ENCODE measurements around the gene GALNT14. TPM values are rescaled to one million over a fixed set of nuclear protein-coding genes. Genes with fewer than 3 reads are reported as not detected.
A peak's percentile ranks its signal among the peaks of the same experiment; 100 is the strongest.

The GALNT14 gene
- total and polyA plus RNA-seq, 10 donors, result 2.7 to 18.5 (median 4.5) TPM

DNA sequence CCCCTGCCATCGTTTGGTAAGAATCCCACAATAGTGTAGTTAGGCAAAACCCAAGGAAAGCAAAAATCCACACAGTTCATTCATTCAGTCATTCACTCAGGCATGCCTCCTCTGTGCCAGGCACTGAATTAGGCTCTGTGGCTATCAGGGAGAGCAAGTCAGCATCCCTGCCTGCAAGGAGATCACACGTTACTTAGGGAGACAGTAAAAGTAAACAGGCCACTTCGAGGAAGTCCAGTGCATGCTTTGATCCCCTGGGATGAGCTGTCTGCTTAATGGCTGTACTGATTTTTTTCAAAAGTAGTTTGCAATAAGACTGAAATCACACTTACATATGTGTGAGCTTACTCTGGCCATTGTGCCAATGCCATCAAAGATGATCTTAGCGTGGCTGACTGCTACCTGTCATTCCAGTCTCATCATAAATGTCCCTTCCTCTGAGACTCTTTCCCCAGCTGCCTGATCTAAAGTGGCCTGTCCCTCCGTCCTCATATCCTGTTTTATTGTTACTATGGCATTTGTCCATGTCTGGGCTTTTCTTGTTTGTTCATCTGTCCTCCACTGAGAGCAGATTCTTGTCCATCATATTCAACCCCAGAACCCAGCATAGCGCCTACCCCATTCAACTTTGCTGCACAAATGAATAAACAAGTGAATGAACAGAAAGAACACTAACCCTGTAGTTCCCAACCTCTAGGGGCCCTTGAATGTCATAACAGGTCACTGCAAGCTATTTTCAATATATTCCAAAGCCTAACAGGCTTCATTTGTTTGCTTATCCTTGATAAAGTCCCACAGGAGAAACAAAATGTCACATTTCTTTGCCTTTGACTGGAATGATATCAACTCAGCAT is 84.1 kb downstream of the GALNT14 start:
- Histone ChIP-seq H3K27ac (peak overlapping the region in 5 of 8 donors; percentile 0 to 48 (median 36)), H3K4me3 (no peak overlapping the region), H3K4me1 (peaks cover 0 to 18% (median 4%) of the 10 kb centered on the region in 6 donors), H3K36me3 (no peaks in the 10 kb centered on the region), H3K9me3 (no peaks in the 10 kb centered on the region), H3K27me3 (replicated peaks in 1 of 7) (no peaks in the 10 kb centered on the region)
- 62 to 86% (median 71%) methylated on average over 6 of the region's 6 CpGs for WGBS, 5 donors
- DNase-seq, result no peak
- intact Hi-C loops (cut with DNase I; ENCODE audit: low total_unique reads), result no loop called here
- TF ChIP-seq POLR2AphosphoS5 (IDR thresholded peaks at IDR 0.05) (no peak), POLR2A (IDR thresholded peaks at IDR 0.05) (no peak)
- TF ChIP-seq, protein P1, sequence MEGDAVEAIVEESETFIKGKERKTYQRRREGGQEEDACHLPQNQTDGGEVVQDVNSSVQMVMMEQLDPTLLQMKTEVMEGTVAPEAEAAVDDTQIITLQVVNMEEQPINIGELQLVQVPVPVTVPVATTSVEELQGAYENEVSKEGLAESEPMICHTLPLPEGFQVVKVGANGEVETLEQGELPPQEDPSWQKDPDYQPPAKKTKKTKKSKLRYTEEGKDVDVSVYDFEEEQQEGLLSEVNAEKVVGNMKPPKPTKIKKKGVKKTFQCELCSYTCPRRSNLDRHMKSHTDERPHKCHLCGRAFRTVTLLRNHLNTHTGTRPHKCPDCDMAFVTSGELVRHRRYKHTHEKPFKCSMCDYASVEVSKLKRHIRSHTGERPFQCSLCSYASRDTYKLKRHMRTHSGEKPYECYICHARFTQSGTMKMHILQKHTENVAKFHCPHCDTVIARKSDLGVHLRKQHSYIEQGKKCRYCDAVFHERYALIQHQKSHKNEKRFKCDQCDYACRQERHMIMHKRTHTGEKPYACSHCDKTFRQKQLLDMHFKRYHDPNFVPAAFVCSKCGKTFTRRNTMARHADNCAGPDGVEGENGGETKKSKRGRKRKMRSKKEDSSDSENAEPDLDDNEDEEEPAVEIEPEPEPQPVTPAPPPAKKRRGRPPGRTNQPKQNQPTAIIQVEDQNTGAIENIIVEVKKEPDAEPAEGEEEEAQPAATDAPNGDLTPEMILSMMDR (IDR thresholded peaks at IDR 0.05 in 8 of 11, conservative IDR thresholded peaks at IDR 0.05 in 3 of 11), result no peak

DNA sequence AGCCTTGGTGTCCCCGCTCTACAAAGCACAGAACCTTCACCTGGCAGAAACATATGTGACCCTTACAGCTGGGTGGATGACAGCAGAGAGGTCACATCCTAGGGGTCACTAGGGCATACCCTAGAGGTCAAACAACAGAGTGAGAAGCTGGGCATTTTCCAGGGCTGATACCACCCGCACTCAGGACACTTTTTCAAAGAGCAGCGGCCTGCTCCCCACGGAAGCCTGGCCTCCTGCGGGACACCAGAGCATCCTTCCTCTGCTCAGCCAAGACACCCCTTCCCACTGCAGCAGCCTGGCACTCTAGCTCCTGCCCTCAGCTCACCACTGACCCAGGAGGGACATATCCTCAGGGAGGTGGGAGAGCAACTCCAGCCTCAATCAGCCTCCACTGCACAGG is 86.0 kb downstream of the GALNT14 start:
- 81 to 99% (median 92%) methylated on average over 4 to 5 of the region's 5 CpGs for WGBS, 5 donors
- Histone ChIP-seq H3K4me3 (no peak overlapping the region), H3K27ac (peak overlapping the region in 4 of 8 donors; percentile 62 to 77 (median 74)), H3K27me3 (replicated peaks in 1 of 7) (no peaks in the 10 kb centered on the region), H3K4me1 (peaks cover 0 to 18% (median 4%) of the 10 kb centered on the region in 6 donors), H3K9me3 (no peaks in the 10 kb centered on the region), H3K36me3 (no peaks in the 10 kb centered on the region)
- DNase-seq, result no peak
- intact Hi-C loops (cut with DNase I; ENCODE audit: low total_unique reads), result no loop called here
- TF ChIP-seq, protein P1 (IDR thresholded peaks at IDR 0.05 in 8 of 11, conservative IDR thresholded peaks at IDR 0.05 in 3 of 11), result no peak
- no peak for TF ChIP-seq POLR2AphosphoS5 (IDR thresholded peaks at IDR 0.05)
- no peak for TF ChIP-seq POLR2A (IDR thresholded peaks at IDR 0.05)

DNA sequence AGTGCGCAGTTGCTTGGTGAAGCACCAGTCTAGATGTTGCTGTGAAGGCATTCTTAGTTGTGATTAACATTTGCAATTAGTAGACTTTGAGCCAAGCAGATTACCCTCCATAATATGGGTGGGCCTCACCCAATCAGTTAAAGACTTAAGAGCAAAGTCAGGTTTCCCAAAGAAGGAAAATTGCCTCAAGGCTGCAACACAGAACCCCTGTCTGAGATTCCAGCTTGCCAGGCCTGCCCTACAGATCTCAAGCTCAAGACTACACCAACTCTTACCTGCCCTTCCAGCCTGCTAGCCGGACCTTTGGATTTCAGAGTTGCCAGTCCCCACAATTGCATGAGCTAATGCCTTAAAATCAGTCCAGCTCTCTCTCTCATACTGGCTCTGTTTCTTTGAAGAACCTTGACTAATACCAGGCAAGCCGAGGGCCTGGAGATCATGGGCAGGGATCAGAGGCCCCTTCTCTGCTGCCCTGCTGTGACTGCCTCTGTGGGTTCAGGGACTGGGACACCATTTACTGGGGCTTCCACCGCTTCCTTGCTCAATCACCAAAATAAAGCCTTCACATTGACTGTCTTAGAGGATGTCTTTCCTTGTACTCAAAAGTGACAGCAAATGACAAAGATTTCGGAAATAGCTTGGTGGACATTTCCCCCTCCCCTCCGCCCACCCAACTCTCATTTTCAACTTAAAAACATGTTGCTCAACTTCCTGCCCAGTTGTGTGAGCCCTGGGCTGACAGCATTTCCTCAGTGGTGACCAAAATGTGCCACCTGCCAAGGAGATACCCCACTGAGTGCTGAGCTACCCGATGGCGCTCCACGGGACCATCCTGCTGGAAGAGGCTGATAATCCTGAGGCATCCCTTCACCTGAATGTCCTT is 86.7 kb downstream of the GALNT14 start:
- no peak overlapping the region for H3K4me3 ChIP-seq
- WGBS, 5 donors, result 43 to 72% (median 51%) methylated on average over 9 of the region's 9 CpGs
- H3K9me3 ChIP-seq, result no peaks in the 10 kb centered on the region
- intact Hi-C loops (cut with DNase I; ENCODE audit: low total_unique reads), result no loop called here
- H3K27ac ChIP-seq, result peak overlapping the region in 5 of 8 donors; percentile 25 to 77 (median 74)
- no peaks in the 10 kb centered on the region for H3K27me3 ChIP-seq (replicated peaks in 1 of 7)
- TF ChIP-seq POLR2A (IDR thresholded peaks at IDR 0.05) (no peak), POLR2AphosphoS5 (IDR thresholded peaks at IDR 0.05) (peak in 1 of 3 donors; percentile 12)
- TF ChIP-seq, protein P1 (IDR thresholded peaks at IDR 0.05 in 8 of 11, conservative IDR thresholded peaks at IDR 0.05 in 3 of 11), result no peak
- no peaks in the 10 kb centered on the region for H3K36me3 ChIP-seq
- H3K4me1 ChIP-seq, result peaks cover 0 to 18% (median 4%) of the 10 kb centered on the region in 6 donors
- DNase-seq, result no peak
